ENCODE data around the gene FBXL7.
A peak's percentile ranks its signal among the peaks of the same experiment; 100 is the strongest.

Gene FBXL7

DNA sequence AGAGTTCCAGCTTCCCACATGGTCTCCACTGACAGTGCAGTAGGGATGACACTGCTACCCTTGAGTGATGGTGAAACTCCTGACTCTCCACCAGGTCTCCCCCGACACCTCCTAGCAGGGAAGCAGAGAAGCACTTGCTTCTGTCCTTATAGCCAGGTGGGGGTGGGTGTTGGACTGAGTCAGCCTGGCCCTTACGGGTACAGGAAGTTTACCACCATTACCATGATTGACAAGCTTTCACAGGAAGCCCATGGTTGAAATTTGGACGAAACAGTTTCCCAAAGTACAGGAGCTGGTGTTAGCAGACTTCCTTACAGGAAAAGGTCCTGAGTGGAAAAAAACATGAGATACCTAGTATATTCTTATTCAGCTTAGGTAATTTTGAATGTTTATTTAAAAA is 3.1 kb upstream of the FBXL7 start:
- TF ChIP-seq, protein P1, sequence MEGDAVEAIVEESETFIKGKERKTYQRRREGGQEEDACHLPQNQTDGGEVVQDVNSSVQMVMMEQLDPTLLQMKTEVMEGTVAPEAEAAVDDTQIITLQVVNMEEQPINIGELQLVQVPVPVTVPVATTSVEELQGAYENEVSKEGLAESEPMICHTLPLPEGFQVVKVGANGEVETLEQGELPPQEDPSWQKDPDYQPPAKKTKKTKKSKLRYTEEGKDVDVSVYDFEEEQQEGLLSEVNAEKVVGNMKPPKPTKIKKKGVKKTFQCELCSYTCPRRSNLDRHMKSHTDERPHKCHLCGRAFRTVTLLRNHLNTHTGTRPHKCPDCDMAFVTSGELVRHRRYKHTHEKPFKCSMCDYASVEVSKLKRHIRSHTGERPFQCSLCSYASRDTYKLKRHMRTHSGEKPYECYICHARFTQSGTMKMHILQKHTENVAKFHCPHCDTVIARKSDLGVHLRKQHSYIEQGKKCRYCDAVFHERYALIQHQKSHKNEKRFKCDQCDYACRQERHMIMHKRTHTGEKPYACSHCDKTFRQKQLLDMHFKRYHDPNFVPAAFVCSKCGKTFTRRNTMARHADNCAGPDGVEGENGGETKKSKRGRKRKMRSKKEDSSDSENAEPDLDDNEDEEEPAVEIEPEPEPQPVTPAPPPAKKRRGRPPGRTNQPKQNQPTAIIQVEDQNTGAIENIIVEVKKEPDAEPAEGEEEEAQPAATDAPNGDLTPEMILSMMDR (IDR thresholded peaks at IDR 0.05; ENCODE audit: control insufficient read depth, insufficient read depth, low read depth, low read length, missing control alignments): no peak

DNA sequence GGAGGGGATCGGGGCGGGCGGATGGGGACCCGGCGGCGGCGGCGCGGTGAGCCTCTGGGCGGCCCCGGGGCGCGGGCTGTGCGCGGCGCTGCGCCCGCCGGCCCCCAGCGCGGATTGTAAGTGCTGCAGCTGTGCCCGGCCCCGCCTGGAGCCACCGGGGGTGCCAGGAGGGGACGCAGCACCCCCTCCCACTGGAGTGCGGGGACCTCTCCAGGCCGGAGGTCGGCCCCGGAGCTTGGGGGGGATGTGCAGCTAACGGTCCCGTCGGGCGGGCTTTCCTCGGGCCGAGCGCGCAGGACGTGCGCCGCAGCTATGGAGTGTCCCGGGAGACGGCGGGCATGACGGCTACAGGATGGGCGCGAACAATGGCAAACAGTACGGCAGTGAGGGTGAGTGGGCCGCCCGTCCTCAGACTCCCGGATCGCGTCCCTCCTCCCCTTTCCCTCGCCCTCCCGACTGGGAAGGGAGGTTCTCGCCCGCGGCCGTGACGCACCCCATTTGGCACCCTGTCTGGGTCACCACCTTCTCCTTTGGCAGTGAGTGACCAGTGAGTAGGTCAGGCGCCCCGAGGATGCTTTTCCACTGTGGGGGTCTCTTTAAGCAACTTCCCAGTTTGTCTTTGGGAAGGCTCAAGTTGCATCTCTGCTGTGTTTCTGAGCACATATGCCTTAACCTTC is 483 bp downstream of the FBXL7 start:
- H3K4me3 ChIP-seq (ENCODE audit: control insufficient read depth, low read depth, low read length): peak overlapping the region; percentile 75
- TF ChIP-seq, protein P1 (IDR thresholded peaks at IDR 0.05; ENCODE audit: control insufficient read depth, insufficient read depth, low read depth, low read length, missing control alignments): no peak
- no peak for DNase-seq (ENCODE audit: low read depth)

More for the DNA sequence above, 3.1 kb upstream of the FBXL7 start:
- H3K4me3 ChIP-seq (ENCODE audit: control insufficient read depth, low read depth, low read length): no peak overlapping the region
- no peak for DNase-seq (ENCODE audit: low read depth)

DNA sequence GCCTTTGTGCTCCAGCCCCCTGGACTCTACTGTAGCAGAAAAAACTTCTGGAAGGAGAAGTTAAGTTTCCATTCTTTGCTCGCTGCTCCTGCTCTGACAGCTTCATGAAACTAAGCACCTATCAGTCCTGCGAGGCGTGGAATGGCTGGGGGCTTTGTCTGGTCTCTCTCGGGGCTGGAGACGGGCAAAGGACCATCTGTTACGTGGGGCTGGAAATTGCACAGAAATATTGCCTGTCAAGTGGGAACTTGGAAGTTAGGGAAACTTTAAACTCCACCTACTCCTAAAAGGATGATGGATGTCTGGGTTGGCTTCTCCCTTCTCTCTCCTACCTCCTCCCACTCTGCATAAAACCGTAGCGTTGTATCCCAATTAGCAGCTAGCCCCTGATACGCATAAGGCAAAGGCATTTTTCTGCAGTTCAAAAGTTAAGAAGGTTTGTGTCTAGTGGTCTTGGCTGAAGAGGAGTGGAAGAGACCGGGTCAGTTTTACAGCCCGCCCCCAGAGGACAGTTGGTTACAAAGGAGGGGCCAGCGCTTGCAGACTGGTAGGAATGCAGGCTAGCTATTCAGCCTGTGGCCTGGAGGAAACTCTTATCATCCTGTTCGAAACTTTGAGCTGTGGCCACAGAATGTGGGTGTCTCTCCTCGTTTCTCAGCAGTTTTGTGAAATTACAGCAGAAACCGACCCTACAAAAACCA is 1.3 kb downstream of the FBXL7 start:
- peak overlapping the region; percentile 75 for H3K4me3 ChIP-seq (ENCODE audit: control insufficient read depth, low read depth, low read length)
- TF ChIP-seq, protein P1 (IDR thresholded peaks at IDR 0.05; ENCODE audit: control insufficient read depth, insufficient read depth, low read depth, low read length, missing control alignments): peak; percentile 43
- peak; percentile 47 for DNase-seq (ENCODE audit: low read depth)

DNA sequence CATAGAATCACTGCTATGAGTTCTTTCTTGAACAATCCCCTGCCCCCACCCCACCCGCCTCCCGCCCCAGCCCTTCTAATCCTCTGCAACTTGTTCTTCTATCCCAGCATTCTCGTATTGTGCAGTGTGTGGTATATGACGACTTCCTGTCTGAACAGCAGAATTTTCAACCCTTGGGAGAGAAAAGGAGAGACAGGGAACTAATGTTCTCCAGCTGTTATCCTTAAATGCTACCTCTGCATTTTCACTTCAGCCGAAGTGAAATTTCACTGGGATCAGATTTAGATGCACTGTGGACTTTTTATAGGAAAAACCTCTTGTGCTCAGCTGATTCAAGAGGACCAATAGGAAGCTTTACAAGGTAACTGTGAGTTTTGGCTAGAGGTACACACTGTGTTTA is 2.2 kb downstream of the FBXL7 start:
- no peak for DNase-seq (ENCODE audit: low read depth)
- TF ChIP-seq, protein P1 (IDR thresholded peaks at IDR 0.05; ENCODE audit: control insufficient read depth, insufficient read depth, low read depth, low read length, missing control alignments): no peak
- H3K4me3 ChIP-seq (ENCODE audit: control insufficient read depth, low read depth, low read length): peak overlapping the region; percentile 75

DNA sequence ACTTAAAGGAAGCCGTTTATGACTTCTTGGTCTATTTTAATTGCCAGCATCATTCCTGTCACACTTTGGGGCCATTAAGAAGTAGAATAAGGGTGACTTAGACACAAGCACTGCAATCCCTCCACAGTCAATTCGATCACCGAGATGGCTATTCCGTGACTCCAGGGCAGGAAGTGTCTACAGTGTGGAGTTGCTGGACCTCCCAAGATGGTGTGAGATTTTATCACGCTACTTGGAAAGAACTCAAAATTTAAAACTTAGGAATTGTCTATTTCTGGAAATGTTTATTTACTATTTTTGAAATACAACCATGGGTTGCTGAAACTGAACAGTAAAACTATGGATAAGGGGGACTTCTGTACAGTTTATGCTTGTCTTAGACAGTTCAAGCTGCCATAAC is 6.2 kb downstream of the FBXL7 start:
- H3K4me3 ChIP-seq (ENCODE audit: control insufficient read depth, low read depth, low read length): no peak overlapping the region
- TF ChIP-seq, protein P1 (IDR thresholded peaks at IDR 0.05; ENCODE audit: control insufficient read depth, insufficient read depth, low read depth, low read length, missing control alignments): no peak
- no peak for DNase-seq (ENCODE audit: low read depth)

DNA sequence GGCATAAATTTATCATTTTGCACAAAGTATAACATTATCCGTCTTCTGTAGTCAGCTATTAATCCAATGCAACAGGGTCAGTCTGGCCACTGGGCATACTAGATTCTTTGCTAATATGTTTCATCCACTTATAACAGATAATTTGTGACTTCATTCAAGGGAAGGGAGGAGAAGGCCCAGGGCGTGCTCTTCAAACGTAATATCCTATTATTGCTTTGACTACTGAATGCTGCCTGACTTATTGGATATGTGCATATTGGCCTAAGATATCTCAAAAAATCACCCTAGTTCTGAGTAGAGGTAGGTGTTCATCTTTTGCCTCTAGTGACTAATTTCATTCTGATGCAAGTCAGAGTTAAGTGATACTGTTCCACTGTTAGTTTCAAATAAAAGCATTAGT is 6.9 kb downstream of the FBXL7 start:
- H3K4me3 ChIP-seq (ENCODE audit: control insufficient read depth, low read depth, low read length): no peak overlapping the region
- TF ChIP-seq, protein P1 (IDR thresholded peaks at IDR 0.05; ENCODE audit: control insufficient read depth, insufficient read depth, low read depth, low read length, missing control alignments): no peak
- no peak for DNase-seq (ENCODE audit: low read depth)

Data from AG09309 (cell line).